ENCODE data around the gene UROS.

The UROS gene

DNA sequence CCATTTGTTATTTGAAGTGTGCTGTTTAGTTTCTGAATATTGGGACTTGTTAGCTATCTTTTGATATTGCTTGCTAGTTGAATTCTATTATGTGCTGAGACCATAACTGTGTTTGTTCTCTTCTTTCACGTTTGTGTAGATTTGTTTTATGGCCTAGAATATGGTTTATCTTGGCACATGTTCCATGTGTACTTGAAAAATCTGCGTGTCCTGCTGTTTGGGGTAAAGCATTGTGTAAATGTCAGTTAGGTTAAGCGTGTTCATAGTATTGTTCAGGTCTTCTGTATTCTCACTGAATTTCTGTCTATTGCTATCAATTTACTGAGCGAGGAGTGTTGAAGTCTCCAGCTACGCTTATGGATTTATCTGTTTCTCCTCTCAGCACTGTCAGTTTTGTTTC lies 66.9 kb downstream of the UROS start:
- ChIA-PET CTCF (interaction anchor here (1.5 kb wide), 1 partner anchor 9 kb away, joined by 3 read pairs; no protein-coding TSS in a partner anchor), POLR2A (no interaction called here)
- TF ChIP-seq CTBP1 (IDR thresholded peaks at IDR 0.05; ENCODE audit: borderline replicate concordance) = no peak
- no peak for TF ChIP-seq ELF4 (IDR thresholded peaks at IDR 0.05)
- TF ChIP-seq HDGF (IDR thresholded peaks at IDR 0.05; ENCODE audit: borderline replicate concordance) = no peak
- no peak for DNase-seq (ENCODE audit: extremely low spot score)

DNA sequence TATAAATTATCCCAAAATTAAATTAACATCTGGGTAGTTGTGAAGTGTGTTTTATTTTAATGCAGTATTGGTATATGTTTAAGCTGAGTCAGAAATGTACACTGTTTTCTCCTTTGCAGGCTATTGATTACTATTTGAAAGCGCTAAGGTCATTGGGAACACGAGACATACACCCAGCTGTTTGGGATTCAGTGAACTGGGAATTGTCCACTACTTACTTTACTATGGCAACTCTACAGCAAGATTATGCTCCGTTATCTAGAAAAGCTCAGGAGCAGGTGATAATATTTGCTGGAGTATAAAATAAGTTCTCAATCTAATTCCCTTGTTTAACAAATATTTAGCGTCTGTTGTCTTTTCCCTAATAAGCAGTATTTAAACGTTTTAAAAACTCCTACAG lies 75.6 kb downstream of the UROS start:
- DNase-seq (ENCODE audit: extremely low spot score) = no peak
- TF ChIP-seq TARDBP (IDR thresholded peaks at IDR 0.05) (no peak), ARNT (IDR thresholded peaks at IDR 0.05) (no peak), ZNF384 (IDR thresholded peaks at IDR 0.05) (no peak), BHLHE40 (IDR thresholded peaks at IDR 0.05; ENCODE audit: borderline replicate concordance) (no peak), CTBP1 (IDR thresholded peaks at IDR 0.05; ENCODE audit: borderline replicate concordance) (no peak)
- CTCF ChIA-PET = no interaction called here
- POLR2A ChIA-PET = no interaction called here

DNA sequence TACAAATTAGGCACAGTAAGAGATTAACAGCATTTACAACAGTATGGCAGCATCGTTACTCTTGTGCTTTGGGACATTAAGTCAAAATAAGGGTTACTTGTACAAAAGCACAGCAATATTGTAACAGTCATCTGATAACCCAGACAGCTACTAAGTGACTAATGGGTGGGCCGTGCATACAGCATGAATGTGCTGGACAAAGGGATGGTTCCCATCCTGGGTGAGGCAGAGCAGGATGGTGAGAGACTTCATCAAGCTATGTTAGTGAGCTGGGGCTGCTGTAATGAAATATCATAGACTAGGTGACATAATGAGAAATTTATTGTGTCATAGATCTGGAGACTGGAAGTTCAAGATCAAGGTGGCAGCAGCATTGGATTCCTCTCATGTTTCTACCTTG lies 78.1 kb downstream of the UROS start:
- TF ChIP-seq NFRKB (IDR thresholded peaks at IDR 0.05) (no peak), BHLHE40 (IDR thresholded peaks at IDR 0.05; ENCODE audit: borderline replicate concordance) (no peak), ELF4 (IDR thresholded peaks at IDR 0.05) (no peak), FOXK2 (IDR thresholded peaks at IDR 0.05) (no peak), ARNT (IDR thresholded peaks at IDR 0.05) (no peak), FOXA1 (IDR thresholded peaks at IDR 0.05) (no peak)
- ChIA-PET CTCF (no interaction called here), POLR2A (no interaction called here)
- no peak for DNase-seq (ENCODE audit: extremely low spot score)

DNA sequence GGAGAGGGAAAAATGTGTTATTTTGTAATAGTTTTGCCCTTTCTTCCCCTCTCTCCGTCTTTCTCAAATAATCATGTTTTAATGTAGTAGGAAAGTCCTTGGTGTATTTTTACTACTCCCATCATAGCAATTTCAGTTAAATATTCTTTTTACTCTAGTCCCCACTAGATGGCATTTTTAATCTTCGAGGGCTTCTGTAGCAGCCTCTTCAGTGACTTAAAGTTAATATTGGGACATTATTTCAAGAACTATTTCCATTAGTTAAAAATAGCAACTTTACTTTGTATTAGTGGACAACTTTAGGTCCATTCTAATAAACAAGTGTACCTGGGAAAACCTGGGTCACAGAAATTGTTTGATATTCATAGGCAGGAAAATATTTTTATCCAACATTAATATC lies 80.6 kb downstream of the UROS start:
- ChIA-PET POLR2A (no interaction called here), CTCF (no interaction called here)
- TF ChIP-seq CTBP1 (IDR thresholded peaks at IDR 0.05; ENCODE audit: borderline replicate concordance) (no peak), FOXK2 (IDR thresholded peaks at IDR 0.05) (no peak), NFRKB (IDR thresholded peaks at IDR 0.05) (no peak), FOXM1 (IDR thresholded peaks at IDR 0.05; ENCODE audit: borderline replicate concordance) (no peak), TARDBP (IDR thresholded peaks at IDR 0.05) (no peak)
- no peak for DNase-seq (ENCODE audit: extremely low spot score)

DNA sequence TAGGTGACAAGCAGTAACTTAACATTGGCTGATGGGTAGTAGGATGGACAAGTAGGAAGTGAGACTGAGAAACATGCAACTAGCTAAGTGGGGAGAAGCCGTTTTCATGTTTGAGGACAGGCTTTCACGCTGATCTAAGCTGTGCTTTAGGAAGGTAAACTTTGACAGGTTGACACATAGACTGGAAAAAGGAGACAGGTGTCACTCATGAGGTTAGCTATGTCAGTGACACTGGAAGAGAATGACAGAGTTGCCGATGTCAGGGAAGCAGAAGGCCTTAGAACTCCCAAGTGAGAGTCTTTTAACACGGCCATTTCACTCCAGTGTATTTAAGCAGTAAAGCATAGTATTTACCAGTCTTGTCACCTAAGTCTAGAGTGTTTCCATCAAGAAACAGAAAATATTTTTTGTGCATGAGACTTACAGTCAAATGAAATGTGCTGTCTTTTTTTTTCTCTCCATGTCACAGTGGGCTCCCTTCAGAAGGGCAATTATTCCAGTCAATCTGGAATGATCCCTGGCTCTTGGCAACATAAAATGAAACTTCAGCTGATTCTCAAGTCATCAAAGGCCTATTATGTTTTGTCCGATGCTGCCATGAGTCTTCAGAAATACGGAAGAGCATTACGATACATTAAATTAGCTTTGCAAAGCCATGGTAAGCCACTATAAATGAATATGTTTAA lies 82.9 kb downstream of the UROS start:
- DNase-seq (ENCODE audit: extremely low spot score) = no peak
- ChIA-PET POLR2A (interaction anchor here (0.7 kb wide), 1 partner anchor 21 kb away, joined by 3 read pairs; the partner anchor contains the start of gene EDRF1), CTCF (no interaction called here)
- TF ChIP-seq TARDBP (IDR thresholded peaks at IDR 0.05) (no peak), FOXK2 (IDR thresholded peaks at IDR 0.05) (no peak), ZNF384 (IDR thresholded peaks at IDR 0.05) (no peak), HDGF (IDR thresholded peaks at IDR 0.05; ENCODE audit: borderline replicate concordance) (no peak), NFRKB (IDR thresholded peaks at IDR 0.05) (no peak)
- TF ChIP-seq, protein P1, sequence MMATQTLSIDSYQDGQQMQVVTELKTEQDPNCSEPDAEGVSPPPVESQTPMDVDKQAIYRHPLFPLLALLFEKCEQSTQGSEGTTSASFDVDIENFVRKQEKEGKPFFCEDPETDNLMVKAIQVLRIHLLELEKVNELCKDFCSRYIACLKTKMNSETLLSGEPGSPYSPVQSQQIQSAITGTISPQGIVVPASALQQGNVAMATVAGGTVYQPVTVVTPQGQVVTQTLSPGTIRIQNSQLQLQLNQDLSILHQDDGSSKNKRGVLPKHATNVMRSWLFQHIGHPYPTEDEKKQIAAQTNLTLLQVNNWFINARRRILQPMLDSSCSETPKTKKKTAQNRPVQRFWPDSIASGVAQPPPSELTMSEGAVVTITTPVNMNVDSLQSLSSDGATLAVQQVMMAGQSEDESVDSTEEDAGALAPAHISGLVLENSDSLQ (IDR thresholded peaks at IDR 0.05) = no peak
